ENCODE data around the gene NARS2.

Gene NARS2

GRCh38 chr11:78405805-78406204 is 168.9 kb downstream of the NARS2 start:
- no peak for DNase-seq

- DNase-seq = no peak
Observed at GRCh38 chr11:78403781-78404180, 170.9 kb downstream of the NARS2 start.

- DNase-seq = no peak
Observed at GRCh38 chr11:78402847-78403246, 171.8 kb downstream of the NARS2 start.

- DNase-seq = no peak
Observed at GRCh38 chr11:78400702-78401101, 174.0 kb downstream of the NARS2 start.

- DNase-seq = no peak
Observed at GRCh38 chr11:78400116-78400515, 174.5 kb downstream of the NARS2 start.

GRCh38 chr11:78399136-78399535 is 175.5 kb downstream of the NARS2 start:
- no peak for DNase-seq

GRCh38 chr11:78398715-78399114 is 175.9 kb downstream of the NARS2 start:
- DNase-seq = no peak

GRCh38 chr11:78397398-78397797 is 177.3 kb downstream of the NARS2 start:
- DNase-seq = peak; percentile 26

GRCh38 chr11:78395597-78395996 is 179.1 kb downstream of the NARS2 start:
- no peak for DNase-seq

GRCh38 chr11:78392854-78393253 is 181.8 kb downstream of the NARS2 start:
- peak; percentile 32 for DNase-seq

- DNase-seq = peak; percentile 19
Observed at GRCh38 chr11:78391424-78391823, 183.2 kb downstream of the NARS2 start.

- no peak for DNase-seq
Observed at GRCh38 chr11:78390809-78391208, 183.9 kb downstream of the NARS2 start.

- peak; percentile 18 for DNase-seq
Observed at GRCh38 chr11:78386215-78386941, 188.3 kb downstream of the NARS2 start.
